ENCODE results near the gene IPCEF1. TPM values are rescaled to one million over a fixed set of nuclear protein-coding genes. Genes with fewer than 3 reads are reported as not detected.
"Not testable (repeated sequence)": the region's sequence is repeated elsewhere in the genome, so short reads cannot be mapped to it uniquely, and the experiment has no call there.

Gene IPCEF1
- total RNA-seq, 1 donor from 2014 or later = not detected

DNA sequence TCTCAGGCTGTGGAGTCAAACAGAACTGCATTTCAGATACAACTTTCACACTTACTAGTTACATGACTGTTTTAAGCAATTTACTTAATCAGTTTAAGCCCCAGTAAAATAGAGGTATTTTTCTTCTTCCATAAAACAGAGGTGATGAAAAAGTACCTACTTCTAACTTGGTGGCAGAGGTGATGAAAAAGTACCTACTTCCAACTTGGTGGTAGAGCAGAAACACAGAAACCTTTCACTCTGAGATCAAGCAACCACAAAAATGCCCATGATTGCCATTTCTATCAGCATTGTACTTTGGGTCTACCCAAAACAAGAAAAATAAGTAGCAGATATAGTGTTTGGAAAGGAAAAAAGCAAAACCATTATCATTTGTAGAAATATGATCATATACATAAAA, 168.9 kb downstream of the IPCEF1 start:
- H3K4me1 Mint-ChIP-seq (ENCODE audit: low read depth) = peaks cover 4% of the 10 kb centered on the region

DNA sequence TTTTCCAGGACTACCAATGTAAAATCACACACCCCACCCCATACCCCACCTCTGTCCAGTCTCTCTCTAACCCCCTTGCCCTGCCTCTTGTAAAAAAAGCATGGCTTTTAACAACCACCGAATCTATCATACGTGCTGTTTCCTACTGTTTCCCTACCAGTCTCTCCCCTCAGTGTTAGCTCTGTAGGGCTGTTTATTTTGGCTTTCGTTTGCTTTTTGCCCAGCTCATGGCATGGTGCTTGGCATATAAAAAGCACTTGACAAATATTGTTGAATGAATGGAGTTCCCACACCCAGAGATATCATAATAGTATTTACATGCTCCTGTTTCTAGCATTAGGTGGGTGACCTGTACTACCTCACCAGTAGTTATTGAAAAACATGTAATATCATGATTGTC, 169.4 kb downstream of the IPCEF1 start:
- no peak overlapping the region for H3K4me3 Mint-ChIP-seq (ENCODE audit: unreplicated experiment)
- no peaks in the 10 kb centered on the region for H3K27me3 Mint-ChIP-seq (ENCODE audit: low read depth)
- no peak for DNase-seq (ENCODE audit: low spot score)
- no peak overlapping the region for H3K27ac Mint-ChIP-seq (ENCODE audit: unreplicated experiment)
- TF ChIP-seq, protein P1, sequence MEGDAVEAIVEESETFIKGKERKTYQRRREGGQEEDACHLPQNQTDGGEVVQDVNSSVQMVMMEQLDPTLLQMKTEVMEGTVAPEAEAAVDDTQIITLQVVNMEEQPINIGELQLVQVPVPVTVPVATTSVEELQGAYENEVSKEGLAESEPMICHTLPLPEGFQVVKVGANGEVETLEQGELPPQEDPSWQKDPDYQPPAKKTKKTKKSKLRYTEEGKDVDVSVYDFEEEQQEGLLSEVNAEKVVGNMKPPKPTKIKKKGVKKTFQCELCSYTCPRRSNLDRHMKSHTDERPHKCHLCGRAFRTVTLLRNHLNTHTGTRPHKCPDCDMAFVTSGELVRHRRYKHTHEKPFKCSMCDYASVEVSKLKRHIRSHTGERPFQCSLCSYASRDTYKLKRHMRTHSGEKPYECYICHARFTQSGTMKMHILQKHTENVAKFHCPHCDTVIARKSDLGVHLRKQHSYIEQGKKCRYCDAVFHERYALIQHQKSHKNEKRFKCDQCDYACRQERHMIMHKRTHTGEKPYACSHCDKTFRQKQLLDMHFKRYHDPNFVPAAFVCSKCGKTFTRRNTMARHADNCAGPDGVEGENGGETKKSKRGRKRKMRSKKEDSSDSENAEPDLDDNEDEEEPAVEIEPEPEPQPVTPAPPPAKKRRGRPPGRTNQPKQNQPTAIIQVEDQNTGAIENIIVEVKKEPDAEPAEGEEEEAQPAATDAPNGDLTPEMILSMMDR (IDR thresholded peaks at IDR 0.05) = no peak
- peaks cover 7% of the 10 kb centered on the region for H3K9me3 Mint-ChIP-seq (ENCODE audit: low read depth)
- H3K4me1 Mint-ChIP-seq (ENCODE audit: low read depth) = peaks cover 4% of the 10 kb centered on the region
- H3K36me3 Mint-ChIP-seq (ENCODE audit: low read depth) = peaks cover 1% of the 10 kb centered on the region

More for the DNA sequence above, 168.9 kb downstream of the IPCEF1 start:
- no peak overlapping the region for H3K27ac Mint-ChIP-seq (ENCODE audit: unreplicated experiment)
- peaks cover 9% of the 10 kb centered on the region for H3K9me3 Mint-ChIP-seq (ENCODE audit: low read depth)
- TF ChIP-seq, protein P1 (IDR thresholded peaks at IDR 0.05) = no peak
- H3K36me3 Mint-ChIP-seq (ENCODE audit: low read depth) = no peaks in the 10 kb centered on the region
- no peak overlapping the region for H3K4me3 Mint-ChIP-seq (ENCODE audit: unreplicated experiment)
- no peaks in the 10 kb centered on the region for H3K27me3 Mint-ChIP-seq (ENCODE audit: low read depth)
- DNase-seq (ENCODE audit: low spot score) = no peak

DNA sequence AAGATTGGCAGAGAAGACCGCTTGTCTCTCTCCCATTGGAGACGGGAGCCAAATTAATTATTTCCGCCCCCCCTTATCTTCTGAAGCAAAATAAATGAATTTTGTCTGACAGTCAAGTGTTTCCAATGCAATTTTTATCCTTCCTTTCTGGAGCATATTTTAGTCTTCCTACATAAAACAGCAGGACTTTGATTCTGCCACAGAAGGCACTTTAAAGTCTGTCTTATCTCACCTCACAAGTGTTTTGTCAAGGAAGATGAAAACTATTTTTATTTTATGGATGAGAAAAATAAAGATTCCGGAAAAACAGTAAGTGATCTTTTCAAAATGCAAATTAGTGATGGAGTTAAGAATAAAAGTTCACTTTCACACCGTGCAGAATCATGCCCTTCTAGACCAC, 177.2 kb downstream of the IPCEF1 start:
- Mint-ChIP-seq H3K36me3 (ENCODE audit: low read depth) (peaks cover 3% of the 10 kb centered on the region), H3K27ac (ENCODE audit: unreplicated experiment) (no peak overlapping the region), H3K9me3 (ENCODE audit: low read depth) (peaks cover 16% of the 10 kb centered on the region), H3K27me3 (ENCODE audit: low read depth) (peaks cover 2% of the 10 kb centered on the region), H3K4me1 (ENCODE audit: low read depth) (no peaks in the 10 kb centered on the region), H3K4me3 (ENCODE audit: unreplicated experiment) (no peak overlapping the region)
- TF ChIP-seq, protein P1 (IDR thresholded peaks at IDR 0.05) = no peak
- DNase-seq (ENCODE audit: low spot score) = no peak

DNA sequence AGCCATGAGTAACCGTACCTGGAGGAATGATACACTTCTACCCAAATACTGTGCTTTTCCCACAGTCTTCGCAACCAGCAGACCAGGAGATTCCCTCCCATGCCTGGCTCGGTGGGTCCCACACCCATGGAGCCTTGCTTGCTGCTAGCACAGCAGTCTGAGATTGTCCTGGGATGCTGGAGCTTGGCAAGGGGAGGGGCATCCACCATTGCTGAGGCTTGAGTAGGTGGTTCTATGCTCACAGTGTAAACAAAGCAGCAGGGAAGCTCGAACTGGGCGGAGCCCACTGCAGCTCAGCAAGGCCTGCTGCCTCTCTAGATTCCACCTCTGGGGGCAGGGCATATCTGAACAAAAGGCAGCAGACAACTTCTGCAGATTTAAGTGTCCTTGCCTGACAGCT, 184.2 kb downstream of the IPCEF1 start:
- H3K9me3 Mint-ChIP-seq (ENCODE audit: low read depth) = peaks cover 20% of the 10 kb centered on the region
- not testable (repeated sequence) for H3K27me3 Mint-ChIP-seq (ENCODE audit: low read depth); H3K36me3 Mint-ChIP-seq (ENCODE audit: low read depth); H3K4me3 Mint-ChIP-seq (ENCODE audit: unreplicated experiment); H3K4me1 Mint-ChIP-seq (ENCODE audit: low read depth); DNase-seq (ENCODE audit: low spot score); H3K27ac Mint-ChIP-seq (ENCODE audit: unreplicated experiment)

DNA sequence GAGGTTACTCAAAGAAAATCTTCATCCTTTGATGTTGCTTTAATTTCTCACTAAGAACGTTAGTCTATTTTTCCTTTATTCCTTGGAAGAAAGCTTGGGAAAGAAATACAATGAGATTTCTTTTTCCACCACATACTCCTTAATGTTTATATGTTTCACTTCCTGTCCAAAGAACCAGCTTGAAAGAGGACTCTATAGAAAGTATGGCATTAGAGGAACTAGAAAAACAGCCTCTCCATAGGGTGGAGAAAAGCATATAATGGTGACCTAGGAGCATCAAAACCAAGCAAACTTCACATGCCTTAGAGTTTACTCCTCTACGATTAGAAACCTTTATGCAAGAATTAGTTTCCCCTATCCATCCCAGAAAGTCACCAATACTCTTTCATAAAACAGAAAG, 186.5 kb downstream of the IPCEF1 start:
- no peak for DNase-seq (ENCODE audit: low spot score)
- TF ChIP-seq, protein P1 (IDR thresholded peaks at IDR 0.05) = no peak
- H3K9me3 Mint-ChIP-seq (ENCODE audit: low read depth) = peaks cover 12% of the 10 kb centered on the region
- H3K4me1 Mint-ChIP-seq (ENCODE audit: low read depth) = no peaks in the 10 kb centered on the region
- H3K27ac Mint-ChIP-seq (ENCODE audit: unreplicated experiment) = no peak overlapping the region
- H3K4me3 Mint-ChIP-seq (ENCODE audit: unreplicated experiment) = no peak overlapping the region
- H3K27me3 Mint-ChIP-seq (ENCODE audit: low read depth) = peaks cover 5% of the 10 kb centered on the region
- peaks cover 7% of the 10 kb centered on the region for H3K36me3 Mint-ChIP-seq (ENCODE audit: low read depth)

DNA sequence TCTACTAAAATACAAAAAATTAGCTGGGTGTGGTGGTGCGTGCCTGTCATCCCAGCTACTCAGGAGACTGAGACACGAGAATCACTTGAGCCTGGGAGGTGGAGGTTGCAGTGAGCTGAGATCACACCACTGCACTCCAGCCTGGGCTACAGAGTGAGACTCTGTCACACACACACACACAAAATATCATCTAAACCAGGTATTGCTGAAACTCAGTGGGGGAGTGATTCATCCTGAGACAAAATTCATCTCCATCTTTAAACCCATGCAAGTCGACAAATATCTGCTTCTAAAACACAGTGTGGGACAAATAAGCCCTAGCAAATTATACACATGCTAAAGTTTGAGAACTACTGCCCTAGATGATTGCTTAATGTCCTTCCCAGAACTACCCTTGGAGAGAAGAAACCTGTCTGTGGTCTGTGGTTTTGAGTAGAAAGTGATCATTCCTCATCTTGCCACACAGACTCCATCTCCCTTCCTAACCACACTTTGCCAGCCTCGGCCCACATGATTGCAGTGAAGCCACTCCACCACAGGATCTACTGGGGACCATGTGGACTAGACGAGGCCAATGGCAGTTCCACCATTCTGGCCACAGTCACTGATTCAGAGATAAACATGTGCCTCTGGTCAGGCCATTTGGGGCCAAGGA, 187.3 kb downstream of the IPCEF1 start:
- TF ChIP-seq, protein P1 (IDR thresholded peaks at IDR 0.05) = no peak
- DNase-seq (ENCODE audit: low spot score) = no peak
- peaks cover 12% of the 10 kb centered on the region for H3K9me3 Mint-ChIP-seq (ENCODE audit: low read depth)
- H3K36me3 Mint-ChIP-seq (ENCODE audit: low read depth) = peaks cover 7% of the 10 kb centered on the region
- no peak overlapping the region for H3K27ac Mint-ChIP-seq (ENCODE audit: unreplicated experiment)
- H3K4me1 Mint-ChIP-seq (ENCODE audit: low read depth) = peaks cover 2% of the 10 kb centered on the region
- H3K27me3 Mint-ChIP-seq (ENCODE audit: low read depth) = peaks cover 3% of the 10 kb centered on the region
- no peak overlapping the region for H3K4me3 Mint-ChIP-seq (ENCODE audit: unreplicated experiment)
